ENCODE results near the gene LIMS4.
A peak's percentile ranks its signal among the peaks of the same experiment; 100 is the strongest.
"Not testable (repeated sequence)": the region's sequence is repeated elsewhere in the genome, so short reads cannot be mapped to it uniquely, and the experiment has no call there.

The LIMS4 gene

GRCh38 chr2:110424421-110424820 lies 48.2 kb downstream of the LIMS4 start:
- not testable (repeated sequence) for ATAC-seq (replicated peaks); H3K4me3 Mint-ChIP-seq; H3K9me3 Mint-ChIP-seq; H3K4me1 Mint-ChIP-seq (ENCODE audit: low read depth in 2 of 2); H3K36me3 Mint-ChIP-seq (ENCODE audit: insufficient read depth); H3K27ac Mint-ChIP-seq; H3K27me3 Mint-ChIP-seq; DNase-seq

DNA sequence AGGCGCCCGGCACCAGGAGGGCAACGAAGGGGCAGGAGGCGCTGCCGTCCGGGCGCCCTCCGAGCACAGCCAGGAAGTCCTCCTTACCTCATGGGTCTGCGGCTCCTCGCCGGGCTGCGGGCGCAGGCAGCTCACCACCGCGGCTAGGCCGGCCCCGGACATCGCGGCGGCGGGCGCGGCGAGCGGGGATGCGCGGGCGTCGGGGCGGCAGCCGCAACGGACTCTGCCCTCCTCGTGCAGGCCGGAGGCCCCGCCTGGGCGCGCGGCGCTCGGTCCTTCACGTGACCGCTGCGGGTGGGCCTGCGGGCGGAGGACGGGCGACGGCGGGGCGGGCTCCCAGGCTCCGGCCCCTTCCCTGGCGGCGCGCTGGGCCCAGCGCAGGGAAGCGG lies 49.0 kb downstream of the LIMS4 start:
- peak; percentile 12 for ATAC-seq (replicated peaks)
- H3K4me1 Mint-ChIP-seq (ENCODE audit: low read depth in 2 of 2): not testable (repeated sequence)

GRCh38 chr2:110422852-110423573 lies 49.6 kb downstream of the LIMS4 start:
- not testable (repeated sequence) for H3K27ac Mint-ChIP-seq; DNase-seq; H3K4me1 Mint-ChIP-seq (ENCODE audit: low read depth in 2 of 2); ATAC-seq (replicated peaks); H3K9me3 Mint-ChIP-seq; H3K36me3 Mint-ChIP-seq (ENCODE audit: insufficient read depth); H3K27me3 Mint-ChIP-seq; H3K4me3 Mint-ChIP-seq

More for the DNA sequence above, 49.0 kb downstream of the LIMS4 start:
- not testable (repeated sequence) for H3K9me3 Mint-ChIP-seq; H3K27ac Mint-ChIP-seq; DNase-seq; H3K4me3 Mint-ChIP-seq; H3K36me3 Mint-ChIP-seq (ENCODE audit: insufficient read depth); H3K27me3 Mint-ChIP-seq

- H3K36me3 Mint-ChIP-seq (ENCODE audit: insufficient read depth); H3K9me3 Mint-ChIP-seq; H3K27me3 Mint-ChIP-seq; H3K27ac Mint-ChIP-seq; H3K4me3 Mint-ChIP-seq; H3K4me1 Mint-ChIP-seq (ENCODE audit: low read depth in 2 of 2); DNase-seq; ATAC-seq (replicated peaks): not testable (repeated sequence)
Observed at GRCh38 chr2:110420641-110421354, 51.8 kb downstream of the LIMS4 start.

DNA sequence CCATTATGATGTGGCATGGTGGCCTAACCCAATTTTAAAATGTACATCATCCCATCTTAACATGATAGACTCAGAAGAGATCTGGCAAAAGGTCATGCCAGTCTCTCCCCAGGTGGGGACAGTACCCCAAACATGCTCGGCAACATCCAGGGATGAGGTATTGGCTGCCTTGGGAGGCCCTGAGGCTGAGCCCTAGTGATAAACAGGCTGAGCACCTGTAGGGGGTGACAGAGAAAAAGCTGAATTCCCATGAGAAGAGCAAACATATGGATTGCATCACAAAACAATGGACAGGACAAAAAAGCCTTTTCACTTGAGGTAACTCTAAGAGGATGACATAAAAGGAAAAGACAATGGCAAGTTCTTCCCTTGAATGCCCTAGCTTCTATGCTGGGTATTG lies 65.5 kb downstream of the LIMS4 start:
- H3K9me3 Mint-ChIP-seq; H3K4me1 Mint-ChIP-seq (ENCODE audit: low read depth in 2 of 2); H3K27me3 Mint-ChIP-seq; H3K4me3 Mint-ChIP-seq; H3K36me3 Mint-ChIP-seq (ENCODE audit: insufficient read depth); ATAC-seq (replicated peaks); DNase-seq; H3K27ac Mint-ChIP-seq: not testable (repeated sequence)

DNA sequence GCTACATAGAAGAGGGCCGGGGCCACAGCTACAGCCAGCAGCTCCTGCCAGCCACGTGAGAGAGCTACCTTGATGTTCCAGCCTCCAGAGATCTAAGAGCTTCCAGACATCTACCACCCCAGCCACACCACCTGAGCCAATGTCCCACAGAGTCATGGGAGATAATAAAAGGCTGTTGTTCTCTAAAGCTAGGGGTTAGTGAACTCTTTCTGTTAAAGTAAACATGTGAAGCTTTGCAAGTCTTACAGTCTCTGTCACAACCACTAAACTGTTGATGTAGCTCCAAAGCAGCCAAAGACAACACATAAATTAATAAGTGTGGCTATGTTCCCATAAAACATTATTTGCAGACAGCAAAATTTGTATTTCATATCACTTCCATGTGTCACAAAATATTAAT lies 67.6 kb downstream of the LIMS4 start:
- not testable (repeated sequence) for DNase-seq; ATAC-seq (replicated peaks); H3K36me3 Mint-ChIP-seq (ENCODE audit: insufficient read depth); H3K27me3 Mint-ChIP-seq; H3K27ac Mint-ChIP-seq; H3K4me3 Mint-ChIP-seq; H3K9me3 Mint-ChIP-seq; H3K4me1 Mint-ChIP-seq (ENCODE audit: low read depth in 2 of 2)

DNA sequence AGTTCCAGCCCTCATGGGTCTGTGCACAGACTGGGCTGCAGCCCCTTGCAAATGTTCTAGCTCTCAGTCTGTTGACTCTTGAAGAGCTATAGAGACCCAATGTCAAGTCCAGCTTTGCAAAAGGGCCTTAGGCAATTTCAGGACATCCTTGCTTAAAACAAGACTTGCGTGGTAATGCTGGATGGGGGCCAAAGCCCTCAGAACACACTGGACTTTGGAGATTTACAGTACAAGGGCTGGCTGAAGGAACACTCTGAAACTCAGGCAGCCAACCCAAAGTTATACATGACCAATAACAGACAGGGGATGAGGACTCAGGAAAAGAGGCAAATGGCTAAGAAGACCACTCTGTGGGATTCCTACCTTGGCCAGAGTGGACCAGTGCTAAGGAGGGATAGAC lies 68.4 kb downstream of the LIMS4 start:
- H3K36me3 Mint-ChIP-seq (ENCODE audit: insufficient read depth); DNase-seq; ATAC-seq (replicated peaks); H3K4me3 Mint-ChIP-seq; H3K27me3 Mint-ChIP-seq; H3K27ac Mint-ChIP-seq; H3K4me1 Mint-ChIP-seq (ENCODE audit: low read depth in 2 of 2); H3K9me3 Mint-ChIP-seq: not testable (repeated sequence)

GRCh38 chr2:110401001-110401618 lies 71.5 kb downstream of the LIMS4 start:
- ATAC-seq (replicated peaks): peak; percentile 60
- not testable (repeated sequence) for H3K4me3 Mint-ChIP-seq; DNase-seq; H3K36me3 Mint-ChIP-seq (ENCODE audit: insufficient read depth); H3K27ac Mint-ChIP-seq; H3K9me3 Mint-ChIP-seq; H3K27me3 Mint-ChIP-seq; H3K4me1 Mint-ChIP-seq (ENCODE audit: low read depth in 2 of 2)

DNA sequence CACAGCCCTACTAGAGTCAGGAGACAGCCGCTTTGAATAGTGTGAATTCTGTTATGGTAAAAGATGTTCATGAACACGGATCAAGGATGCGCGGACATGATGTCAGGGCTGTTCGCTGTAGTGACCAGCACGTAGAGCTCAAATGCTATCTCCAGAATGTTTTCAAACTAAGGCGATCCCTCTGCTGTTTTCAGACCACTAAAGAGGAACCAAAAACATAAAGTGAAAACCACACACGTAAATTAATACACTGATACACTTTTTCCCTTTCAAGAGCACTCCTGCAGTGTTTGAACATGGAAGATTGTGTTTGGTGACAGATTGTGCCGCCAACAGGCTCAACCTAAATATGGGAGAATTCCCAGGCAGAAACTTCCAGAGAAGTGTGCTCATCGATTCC lies 73.2 kb downstream of the LIMS4 start:
- not testable (repeated sequence) for H3K9me3 Mint-ChIP-seq; H3K27me3 Mint-ChIP-seq; H3K4me1 Mint-ChIP-seq (ENCODE audit: low read depth in 2 of 2); DNase-seq; H3K4me3 Mint-ChIP-seq; ATAC-seq (replicated peaks); H3K36me3 Mint-ChIP-seq (ENCODE audit: insufficient read depth); H3K27ac Mint-ChIP-seq

GRCh38 chr2:110395990-110396389 lies 76.6 kb downstream of the LIMS4 start:
- H3K27ac Mint-ChIP-seq; H3K4me3 Mint-ChIP-seq; H3K4me1 Mint-ChIP-seq (ENCODE audit: low read depth in 2 of 2); H3K36me3 Mint-ChIP-seq (ENCODE audit: insufficient read depth); H3K9me3 Mint-ChIP-seq; DNase-seq; ATAC-seq (replicated peaks); H3K27me3 Mint-ChIP-seq: not testable (repeated sequence)
